TTC549 (cell line): ENCODE results near the gene FCGR3A.
A peak's percentile ranks its signal among the peaks of the same experiment; 100 is the strongest.
"Not testable (repeated sequence)": the region's sequence is repeated elsewhere in the genome, so short reads cannot be mapped to it uniquely, and the experiment has no call there.

ENCODE experiments used
- FAIRE-seq: peaks from 2 replicates; lab custom pipeline; 2012; peaks lifted over from hg19 to GRCh38; lab: Jason Lieb, UNC

FCGR3A gene

GRCh38 chr1:161549652-161550051 lies at the start of gene FCGR3A:
TSS of gene FCGR3A (minus strand) at chr1:161549818. CDS start at chr1:161549736, 82 bp downstream.
- no peak for FAIRE-seq

DNA sequence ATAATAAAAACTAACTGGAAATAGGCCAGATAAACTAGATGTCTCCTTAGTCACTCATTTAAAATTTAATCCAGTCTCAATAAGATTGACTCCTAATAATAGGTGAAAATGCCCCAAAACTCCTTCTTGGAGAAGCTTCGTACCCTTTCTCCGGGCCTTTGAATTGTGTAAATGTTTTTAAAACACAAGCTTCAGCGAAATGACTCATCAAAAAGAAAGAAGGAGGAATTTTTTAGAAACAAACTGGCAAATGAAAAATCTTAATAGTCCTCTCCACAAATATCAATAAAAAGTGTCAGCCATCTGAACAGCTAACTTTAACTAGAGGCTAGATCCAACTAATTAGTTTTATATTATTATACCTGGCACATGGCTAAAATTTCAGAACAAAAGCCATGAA lies 47.5 kb upstream of the FCGR3A start:
- not testable (repeated sequence) for FAIRE-seq

GRCh38 chr1:161595583-161595982 lies 46.0 kb upstream of the FCGR3A start:
- not testable (repeated sequence) for FAIRE-seq

DNA sequence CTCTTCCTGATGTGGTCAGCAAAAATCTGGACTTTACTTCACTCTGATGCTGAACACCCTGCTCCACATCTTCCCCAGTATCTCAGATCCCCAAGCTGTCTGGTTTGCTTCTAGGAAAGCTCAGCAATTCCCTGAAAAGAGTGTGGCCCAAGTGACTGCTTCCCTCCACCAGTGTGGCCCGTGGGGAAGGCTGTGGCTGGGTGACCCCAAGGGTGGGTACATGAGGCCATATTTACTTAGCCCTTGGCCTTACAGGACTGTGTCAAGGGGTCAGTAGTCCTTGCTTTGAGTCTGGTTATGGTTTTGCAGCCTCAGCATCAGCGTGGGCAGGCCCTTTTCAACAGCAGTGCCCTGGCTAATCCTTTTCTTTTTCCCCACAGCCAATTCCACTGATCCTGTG lies 45.6 kb upstream of the FCGR3A start:
- not testable (repeated sequence) for FAIRE-seq

- not testable (repeated sequence) for FAIRE-seq
Observed at GRCh38 chr1:161594269-161594984, 44.8 kb upstream of the FCGR3A start.

GRCh38 chr1:161593092-161593755 lies 43.6 kb upstream of the FCGR3A start:
- not testable (repeated sequence) for FAIRE-seq

GRCh38 chr1:161592586-161592985 lies 43.0 kb upstream of the FCGR3A start:
- not testable (repeated sequence) for FAIRE-seq

- FAIRE-seq: not testable (repeated sequence)
Observed at GRCh38 chr1:161589920-161590319, 40.3 kb upstream of the FCGR3A start.

DNA sequence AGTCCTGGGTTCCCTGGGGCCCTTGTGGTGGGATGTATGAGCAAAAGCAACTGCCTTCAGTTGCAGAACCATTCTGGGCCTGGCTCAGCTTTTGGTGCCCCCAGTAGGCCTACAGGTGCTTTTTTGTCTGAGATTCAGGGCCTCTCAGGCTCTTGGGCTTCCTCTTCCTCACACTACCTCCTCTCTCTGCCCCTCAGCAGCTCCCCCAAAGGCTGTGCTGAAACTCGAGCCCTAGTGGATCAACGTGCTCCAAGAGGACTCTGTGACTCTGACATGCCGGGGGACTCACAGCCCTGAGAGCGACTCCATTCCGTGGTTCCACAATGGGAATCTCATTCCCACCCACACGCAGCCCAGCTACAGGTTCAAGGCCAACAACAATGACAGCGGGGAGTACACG lies 39.7 kb upstream of the FCGR3A start:
- FAIRE-seq: not testable (repeated sequence)

DNA sequence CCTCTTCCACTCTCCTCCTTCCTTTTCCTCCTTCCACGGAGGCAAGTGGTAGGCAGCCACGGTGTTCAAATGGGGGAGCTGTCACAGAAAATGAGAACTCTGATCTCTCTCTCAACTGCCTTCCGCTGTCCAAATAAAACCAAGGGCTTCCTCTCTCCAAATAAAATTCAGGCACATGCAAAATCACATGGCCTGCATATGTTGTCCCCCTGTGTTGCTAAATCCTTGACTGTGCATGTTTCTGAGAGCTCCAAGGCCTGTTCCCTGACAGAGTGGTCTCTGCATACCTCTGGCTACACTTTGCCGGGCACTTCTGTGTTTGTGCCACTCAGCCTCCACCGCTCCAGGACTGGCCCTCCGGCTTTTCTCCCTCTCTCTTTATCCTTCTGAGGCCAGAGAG lies 39.0 kb upstream of the FCGR3A start:
- not testable (repeated sequence) for FAIRE-seq

GRCh38 chr1:161582882-161583281 lies 33.3 kb upstream of the FCGR3A start:
- FAIRE-seq: not testable (repeated sequence)

GRCh38 chr1:161580879-161581537 lies 31.4 kb upstream of the FCGR3A start:
- FAIRE-seq: not testable (repeated sequence)

- not testable (repeated sequence) for FAIRE-seq
Observed at GRCh38 chr1:161579856-161580507, 30.4 kb upstream of the FCGR3A start.

DNA sequence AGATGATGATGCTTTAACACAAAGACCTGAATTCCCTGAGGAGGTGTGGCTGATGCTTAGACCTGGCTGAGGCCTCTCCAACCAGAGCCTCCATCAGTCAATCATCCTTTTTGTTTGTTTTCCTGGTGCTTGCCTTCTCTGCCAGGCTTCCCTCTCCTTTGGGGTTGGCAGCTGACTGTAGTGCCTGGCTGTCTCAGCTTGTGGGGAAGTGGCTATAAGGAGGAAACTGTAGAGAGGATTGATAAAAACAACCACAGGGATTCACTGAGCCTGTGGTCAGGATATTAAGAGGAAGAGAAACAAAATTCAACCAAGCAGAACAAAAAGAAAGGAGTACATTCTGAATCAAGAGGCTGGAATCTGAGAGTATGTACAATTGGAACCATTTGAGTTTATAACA lies 27.1 kb upstream of the FCGR3A start:
- FAIRE-seq: not testable (repeated sequence)

GRCh38 chr1:161571703-161572102 lies 22.1 kb upstream of the FCGR3A start:
- FAIRE-seq: not testable (repeated sequence)

DNA sequence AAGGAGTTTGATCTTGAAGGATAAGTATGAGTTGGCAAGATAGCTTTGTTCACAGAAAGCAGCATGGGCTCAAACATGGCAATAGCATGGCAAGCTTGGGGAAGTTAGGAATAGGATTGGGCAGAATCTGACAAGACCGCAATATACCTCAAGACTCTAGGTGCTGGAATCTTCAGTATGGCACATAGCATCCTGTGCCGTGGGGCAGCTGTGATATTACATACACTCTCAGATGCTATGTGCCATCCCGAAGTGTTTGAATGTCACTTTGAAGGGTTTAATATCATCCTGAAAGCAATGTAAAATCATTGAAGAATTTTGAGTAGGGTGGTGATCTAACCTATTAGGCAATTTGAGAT lies 17.0 kb upstream of the FCGR3A start:
- FAIRE-seq: not testable (repeated sequence)

- peak; percentile 53 for FAIRE-seq
Observed at GRCh38 chr1:161563522-161563921, 13.9 kb upstream of the FCGR3A start.

DNA sequence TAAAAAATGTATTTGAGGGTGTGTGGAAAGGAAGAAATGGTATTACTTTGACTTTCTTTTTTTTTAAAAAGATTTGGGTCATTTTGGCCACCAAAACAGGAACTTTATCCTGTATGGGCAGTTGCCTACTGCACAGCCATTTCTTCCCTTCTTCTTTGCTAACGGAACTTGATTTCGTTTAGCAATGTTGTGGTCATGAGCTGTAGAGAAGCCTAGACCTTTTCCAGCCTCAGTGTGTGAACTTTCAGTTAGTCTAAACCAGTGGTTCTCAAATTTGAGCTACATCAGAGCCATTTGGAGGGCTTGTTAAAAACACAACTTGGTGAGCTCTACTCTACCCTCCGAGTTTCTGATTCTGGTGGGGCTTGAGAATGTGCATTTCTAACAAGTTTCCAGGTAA lies 12.8 kb upstream of the FCGR3A start:
- not testable (repeated sequence) for FAIRE-seq

GRCh38 chr1:161560960-161561715 lies 11.5 kb upstream of the FCGR3A start:
- peak; percentile 40 for FAIRE-seq

DNA sequence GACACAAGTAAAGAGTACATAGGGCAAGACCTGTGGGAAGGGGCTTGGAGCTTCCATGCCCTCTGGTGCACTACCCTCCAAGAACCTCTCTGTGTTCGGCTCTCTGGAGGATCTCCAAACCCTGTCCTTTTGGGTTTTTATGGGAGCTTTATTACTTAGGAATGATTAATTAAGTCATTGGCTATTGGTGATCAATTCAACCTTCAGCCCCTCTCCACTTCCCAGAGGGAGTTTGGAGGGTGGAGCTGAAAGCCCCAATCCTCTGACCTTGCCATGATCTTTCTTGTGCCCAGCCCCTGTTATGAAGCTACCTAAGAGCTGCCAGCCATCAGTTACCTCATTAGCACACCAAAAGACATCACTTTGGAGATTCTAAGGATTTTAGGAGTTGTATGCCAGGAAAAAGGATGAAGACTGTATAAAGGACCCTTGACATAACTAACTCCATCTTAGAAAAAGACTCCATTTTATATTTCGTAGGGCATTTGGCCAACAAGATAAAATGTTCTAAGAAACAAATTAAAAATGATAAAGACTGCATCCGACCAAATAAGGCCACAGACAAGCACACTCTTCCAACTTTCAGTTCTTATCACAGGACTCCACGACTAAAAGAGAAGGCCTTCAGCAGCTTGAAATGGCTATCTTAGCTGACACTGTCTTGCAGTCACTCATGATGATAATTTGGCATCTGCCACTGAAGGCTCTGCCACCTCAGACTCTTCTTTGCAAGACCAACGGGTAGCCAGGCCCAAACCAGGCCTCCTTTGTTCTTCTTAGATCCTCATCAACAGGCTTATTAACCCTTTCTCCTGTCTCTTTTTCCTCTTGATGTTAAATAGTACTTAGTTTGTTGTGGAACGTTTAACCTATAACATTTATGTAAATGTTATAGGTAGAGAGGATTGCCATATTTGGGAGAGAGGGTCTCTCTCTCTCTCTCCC lies 8.2 kb upstream of the FCGR3A start:
- not testable (repeated sequence) for FAIRE-seq

- FAIRE-seq: not testable (repeated sequence)
Observed at GRCh38 chr1:161556990-161557389, 7.4 kb upstream of the FCGR3A start.
